Measurements from ENCODE around the gene NEK10. TPM values are rescaled to one million over a fixed set of nuclear protein-coding genes. Genes with fewer than 3 reads are reported as not detected.

Gene NEK10
- total and polyA plus RNA-seq, 2 of the 13 experiments (the other 11 are each of a cell fraction or from before 2014, with no cell fraction given): 2.8 to 14.2 TPM

DNA sequence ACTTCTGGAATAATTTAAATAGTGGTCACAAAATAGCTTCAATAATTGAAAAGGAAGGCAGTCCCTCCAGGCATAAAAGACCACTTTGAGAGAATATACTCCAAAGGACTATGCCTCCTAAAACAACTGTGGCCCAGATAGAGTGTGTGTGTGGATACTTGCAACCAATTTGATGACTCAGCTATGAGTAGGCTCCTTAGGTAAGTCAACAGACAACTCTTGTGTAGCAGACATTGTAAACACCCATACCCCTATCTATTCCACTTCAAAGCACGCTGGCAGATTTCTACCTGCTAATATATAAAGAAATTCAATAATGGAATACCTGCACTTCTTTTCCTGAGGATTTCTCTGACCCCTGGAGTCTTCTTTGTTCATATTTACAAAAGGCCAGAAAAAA, 254.5 kb downstream of the NEK10 start (continued):
- TF ChIP-seq ATF7-NPFF (CRISPR knock-in tag; IDR thresholded peaks at IDR 0.05; ENCODE audit: low read depth) (no peak), ZNF775 (CRISPR knock-in tag; IDR thresholded peaks at IDR 0.05; ENCODE audit: borderline replicate concordance) (no peak), SMYD3 (CRISPR knock-in tag; IDR thresholded peaks at IDR 0.05) (no peak), SCMH1 (CRISPR knock-in tag; IDR thresholded peaks at IDR 0.05; ENCODE audit: borderline replicate concordance) (no peak), ATF4 (CRISPR knock-in tag; IDR thresholded peaks at IDR 0.05) (no peak), ZNF446 (CRISPR knock-in tag; IDR thresholded peaks at IDR 0.05) (no peak), ZNF121 (CRISPR knock-in tag; IDR thresholded peaks at IDR 0.05) (no peak), ZNF720 (CRISPR knock-in tag; IDR thresholded peaks at IDR 0.05) (no peak), STAT6 (CRISPR knock-in tag; IDR thresholded peaks at IDR 0.05; ENCODE audit: borderline replicate concordance) (no peak), ZMAT3 (CRISPR knock-in tag; conservative IDR thresholded peaks at IDR 0.05) (no peak), ZFP82 (CRISPR knock-in tag; IDR thresholded peaks at IDR 0.05; ENCODE audit: borderline replicate concordance) (no peak), ELF3 (CRISPR knock-in tag; IDR thresholded peaks at IDR 0.05) (no peak), ZNF430 (CRISPR knock-in tag; IDR thresholded peaks at IDR 0.05) (no peak), ZNF580 (CRISPR knock-in tag; IDR thresholded peaks at IDR 0.05; ENCODE audit: borderline replicate concordance, low read depth) (no peak), ZNF343 (CRISPR knock-in tag; IDR thresholded peaks at IDR 0.05) (no peak), PCBP1 (IDR thresholded peaks at IDR 0.05; ENCODE audit: borderline replicate concordance, low read depth, low read length) (no peak), EEA1 (CRISPR knock-in tag; IDR thresholded peaks at IDR 0.05; ENCODE audit: borderline replicate concordance) (no peak), SOX5 (CRISPR knock-in tag; IDR thresholded peaks at IDR 0.05; ENCODE audit: borderline replicate concordance) (peak; percentile 55; the same call in 1 of the 2 replicates), ZNF205 (CRISPR knock-in tag; IDR thresholded peaks at IDR 0.05) (no peak), ZNF816 (CRISPR knock-in tag; IDR thresholded peaks at IDR 0.05; ENCODE audit: borderline replicate concordance) (no peak), ZNF607 (CRISPR knock-in tag; IDR thresholded peaks at IDR 0.05; ENCODE audit: borderline replicate concordance) (no peak), ZFP90 (CRISPR knock-in tag; IDR thresholded peaks at IDR 0.05; ENCODE audit: borderline replicate concordance) (no peak)
- TF ChIP-seq, protein P1, sequence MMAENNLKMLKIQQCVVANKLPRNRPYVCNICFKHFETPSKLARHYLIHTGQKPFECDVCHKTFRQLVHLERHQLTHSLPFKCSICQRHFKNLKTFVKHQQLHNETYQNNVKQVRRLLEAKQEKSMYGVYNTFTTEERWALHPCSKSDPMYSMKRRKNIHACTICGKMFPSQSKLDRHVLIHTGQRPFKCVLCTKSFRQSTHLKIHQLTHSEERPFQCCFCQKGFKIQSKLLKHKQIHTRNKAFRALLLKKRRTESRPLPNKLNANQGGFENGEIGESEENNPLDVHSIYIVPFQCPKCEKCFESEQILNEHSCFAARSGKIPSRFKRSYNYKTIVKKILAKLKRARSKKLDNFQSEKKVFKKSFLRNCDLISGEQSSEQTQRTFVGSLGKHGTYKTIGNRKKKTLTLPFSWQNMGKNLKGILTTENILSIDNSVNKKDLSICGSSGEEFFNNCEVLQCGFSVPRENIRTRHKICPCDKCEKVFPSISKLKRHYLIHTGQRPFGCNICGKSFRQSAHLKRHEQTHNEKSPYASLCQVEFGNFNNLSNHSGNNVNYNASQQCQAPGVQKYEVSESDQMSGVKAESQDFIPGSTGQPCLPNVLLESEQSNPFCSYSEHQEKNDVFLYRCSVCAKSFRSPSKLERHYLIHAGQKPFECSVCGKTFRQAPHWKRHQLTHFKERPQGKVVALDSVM (CRISPR knock-in tag; IDR thresholded peaks at IDR 0.05): no peak
- TF ChIP-seq, protein P2, sequence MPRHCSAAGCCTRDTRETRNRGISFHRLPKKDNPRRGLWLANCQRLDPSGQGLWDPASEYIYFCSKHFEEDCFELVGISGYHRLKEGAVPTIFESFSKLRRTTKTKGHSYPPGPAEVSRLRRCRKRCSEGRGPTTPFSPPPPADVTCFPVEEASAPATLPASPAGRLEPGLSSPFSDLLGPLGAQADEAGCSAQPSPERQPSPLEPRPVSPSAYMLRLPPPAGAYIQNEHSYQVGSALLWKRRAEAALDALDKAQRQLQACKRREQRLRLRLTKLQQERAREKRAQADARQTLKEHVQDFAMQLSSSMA (CRISPR knock-in tag; IDR thresholded peaks at IDR 0.05): no peak

Measured in HepG2 (cell line).